Measurements from ENCODE around the gene PRTFDC1.

DNA sequence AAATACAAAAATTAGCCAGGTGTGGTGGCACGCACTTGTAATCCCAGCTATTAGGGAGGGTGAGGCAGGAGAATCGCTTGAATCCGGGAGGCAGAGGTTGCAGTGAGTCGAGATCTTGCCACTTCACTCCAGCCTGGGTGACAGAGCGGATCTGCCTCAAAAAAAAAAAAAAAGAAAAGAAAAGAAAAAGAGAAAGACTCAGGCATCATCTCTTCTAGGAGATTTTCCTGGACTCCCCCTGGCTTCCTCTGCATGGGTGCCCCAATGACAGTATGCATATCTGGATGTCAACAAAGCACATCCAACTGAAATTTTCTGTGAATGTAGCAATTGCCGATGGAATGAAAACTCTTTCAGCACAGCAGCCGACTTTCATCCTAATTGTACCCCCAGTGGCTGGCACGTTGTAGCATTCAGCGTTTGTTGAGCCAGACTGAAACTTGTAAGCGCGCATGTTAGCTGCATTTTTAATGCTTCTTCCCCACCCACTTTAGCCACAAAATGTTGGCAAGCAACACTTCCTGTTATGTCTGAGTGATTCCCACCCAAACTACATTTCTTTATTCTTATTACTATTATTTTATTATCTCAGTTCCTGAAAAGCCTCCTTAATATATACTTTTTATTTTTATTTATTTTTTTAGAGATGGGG lies 70.2 kb downstream of the PRTFDC1 start:
- TF ChIP-seq, protein P1, sequence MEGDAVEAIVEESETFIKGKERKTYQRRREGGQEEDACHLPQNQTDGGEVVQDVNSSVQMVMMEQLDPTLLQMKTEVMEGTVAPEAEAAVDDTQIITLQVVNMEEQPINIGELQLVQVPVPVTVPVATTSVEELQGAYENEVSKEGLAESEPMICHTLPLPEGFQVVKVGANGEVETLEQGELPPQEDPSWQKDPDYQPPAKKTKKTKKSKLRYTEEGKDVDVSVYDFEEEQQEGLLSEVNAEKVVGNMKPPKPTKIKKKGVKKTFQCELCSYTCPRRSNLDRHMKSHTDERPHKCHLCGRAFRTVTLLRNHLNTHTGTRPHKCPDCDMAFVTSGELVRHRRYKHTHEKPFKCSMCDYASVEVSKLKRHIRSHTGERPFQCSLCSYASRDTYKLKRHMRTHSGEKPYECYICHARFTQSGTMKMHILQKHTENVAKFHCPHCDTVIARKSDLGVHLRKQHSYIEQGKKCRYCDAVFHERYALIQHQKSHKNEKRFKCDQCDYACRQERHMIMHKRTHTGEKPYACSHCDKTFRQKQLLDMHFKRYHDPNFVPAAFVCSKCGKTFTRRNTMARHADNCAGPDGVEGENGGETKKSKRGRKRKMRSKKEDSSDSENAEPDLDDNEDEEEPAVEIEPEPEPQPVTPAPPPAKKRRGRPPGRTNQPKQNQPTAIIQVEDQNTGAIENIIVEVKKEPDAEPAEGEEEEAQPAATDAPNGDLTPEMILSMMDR (optimal IDR thresholded peaks at IDR 0.05 in 1 of 3, IDR thresholded peaks at IDR 0.05 in 1 of 3, conservative IDR thresholded peaks at IDR 0.05 in 1 of 3; ENCODE audit: extremely low read depth in 1 of 3, insufficient read depth in 2 of 3, low read length in 3 of 3), result no peak
- no peak for TF ChIP-seq EZH2 (IDR thresholded peaks at IDR 0.05; ENCODE audit: low read length)
